ENCODE data around the gene TFF2.

Gene TFF2

DNA sequence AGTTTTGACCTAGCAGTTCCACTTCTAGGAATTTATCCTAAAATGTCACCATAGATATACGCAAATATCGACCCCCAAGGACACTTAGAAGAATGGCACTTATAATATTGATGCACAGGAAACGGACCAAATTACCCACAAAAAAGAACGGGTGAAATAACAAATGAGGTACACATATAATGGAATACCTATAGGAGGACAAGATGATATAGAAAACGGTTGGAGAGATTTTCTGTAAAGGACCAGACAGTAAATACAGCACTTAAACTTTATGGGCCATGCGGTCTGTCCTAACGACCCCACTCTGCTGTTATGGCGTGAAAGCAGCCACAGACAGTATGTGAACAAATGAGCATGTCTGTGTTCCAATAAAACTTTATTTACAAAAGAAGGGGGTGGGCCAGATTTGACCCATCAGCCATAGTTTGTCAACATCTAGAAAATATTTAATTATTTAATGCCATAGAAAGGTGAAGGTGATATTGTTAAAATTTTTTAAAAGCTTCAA, 42.7 kb upstream of the TFF2 start:
- Histone ChIP-seq H2BK12ac (ENCODE audit: low read length) (no peak overlapping the region), H3K9me3 (replicated peaks in 1 of 2; ENCODE audit: control insufficient read depth in 2 of 2, insufficient read depth in 1 of 2, low read depth in 1 of 2, low read length in 2 of 2) (peaks cover 0 to 1% of the 10 kb centered on the region in 2 donors), H2BK15ac (ENCODE audit: low read length) (no peak overlapping the region), H3K36me3 (replicated peaks in 1 of 2; ENCODE audit: control insufficient read depth in 2 of 2, insufficient read depth in 2 of 2, low read length in 2 of 2) (no peaks in the 10 kb centered on the region), H4K91ac (ENCODE audit: low read depth, low read length, poor library complexity) (no peak overlapping the region), H4K8ac (ENCODE audit: low read depth, low read length) (no peak overlapping the region), H3K23ac (ENCODE audit: low read depth, low read length, poor library complexity) (no peak overlapping the region), H3K79me1 (ENCODE audit: low read depth, low read length) (no peaks in the 10 kb centered on the region), H2BK5ac (ENCODE audit: low read length) (no peak overlapping the region), H3K4me1 (ENCODE audit: control insufficient read depth in 2 of 2, insufficient read depth in 1 of 2, low read depth in 1 of 2, low read length in 2 of 2) (peaks cover 0 to 12% of the 10 kb centered on the region in 2 donors), H2BK120ac (ENCODE audit: low read depth, low read length) (no peak overlapping the region), H3K27ac (replicated peaks; ENCODE audit: low read length) (no peak overlapping the region), H2AFZ (ENCODE audit: low read length) (no peak overlapping the region), H3K27me3 (ENCODE audit: control insufficient read depth in 3 of 3, insufficient read depth in 3 of 3, low read depth in 1 of 3, low read length in 3 of 3) (peaks cover 0 to 2% (median 0%) of the 10 kb centered on the region in 3 experiments), H2AK5ac (ENCODE audit: low read depth, low read length) (no peak overlapping the region), H3K4me3 (ENCODE audit: low read length in 2 of 2) (no peak overlapping the region), H3K18ac (ENCODE audit: low read length) (no peak overlapping the region), H3K14ac (ENCODE audit: low read length) (no peak overlapping the region), H3K4ac (ENCODE audit: low read length) (no peak overlapping the region), H3K4me2 (ENCODE audit: insufficient read depth, low read length, poor library complexity, severe bottlenecking) (no peak overlapping the region), H3K9ac (ENCODE audit: low read depth, low read length, poor library complexity) (no peak overlapping the region)
- DNase-seq (ENCODE audit: low spot score), result no peak
- WGBS, 2 donors (ENCODE audit: extremely low coverage in 2 of 2, insufficient read length in 2 of 2, insufficient replicate concordance in 1 of 2), result no CpG with 5 or more reads among the region's 8 CpGs

GRCh38 chr21:42392731-42393442, 42.1 kb upstream of the TFF2 start:
- no peak overlapping the region for H2AFZ ChIP-seq (ENCODE audit: low read length)
- H3K79me1 ChIP-seq (ENCODE audit: low read depth, low read length), result no peaks in the 10 kb centered on the region
- H3K4me3 ChIP-seq (ENCODE audit: low read length in 2 of 2), result no peak overlapping the region
- H4K8ac ChIP-seq (ENCODE audit: low read depth, low read length), result no peak overlapping the region
- H3K4me2 ChIP-seq (ENCODE audit: insufficient read depth, low read length, poor library complexity, severe bottlenecking), result no peak overlapping the region
- WGBS, 2 donors (ENCODE audit: extremely low coverage in 2 of 2, insufficient read length in 2 of 2, insufficient replicate concordance in 1 of 2), result no CpG with 5 or more reads among the region's 17 CpGs
- no peak overlapping the region for H3K23ac ChIP-seq (ENCODE audit: low read depth, low read length, poor library complexity)
- peaks cover 0 to 3% of the 10 kb centered on the region in 2 donors for H3K9me3 ChIP-seq (replicated peaks in 1 of 2; ENCODE audit: control insufficient read depth in 2 of 2, insufficient read depth in 1 of 2, low read depth in 1 of 2, low read length in 2 of 2)
- H3K27ac ChIP-seq (replicated peaks; ENCODE audit: low read length), result no peak overlapping the region
- no peak overlapping the region for H2BK12ac ChIP-seq (ENCODE audit: low read length)
- H3K14ac ChIP-seq (ENCODE audit: low read length), result no peak overlapping the region
- no peak overlapping the region for H2BK120ac ChIP-seq (ENCODE audit: low read depth, low read length)
- peaks cover 0 to 12% of the 10 kb centered on the region in 2 donors for H3K4me1 ChIP-seq (ENCODE audit: control insufficient read depth in 2 of 2, insufficient read depth in 1 of 2, low read depth in 1 of 2, low read length in 2 of 2)
- H3K9ac ChIP-seq (ENCODE audit: low read depth, low read length, poor library complexity), result no peak overlapping the region
- H3K27me3 ChIP-seq (ENCODE audit: control insufficient read depth in 3 of 3, insufficient read depth in 3 of 3, low read depth in 1 of 3, low read length in 3 of 3), result peaks cover 0 to 2% (median 0%) of the 10 kb centered on the region in 3 experiments
- no peak overlapping the region for H2AK5ac ChIP-seq (ENCODE audit: low read depth, low read length)
- no peak overlapping the region for H2BK15ac ChIP-seq (ENCODE audit: low read length)
- no peak overlapping the region for H4K91ac ChIP-seq (ENCODE audit: low read depth, low read length, poor library complexity)
- no peak overlapping the region for H3K18ac ChIP-seq (ENCODE audit: low read length)
- H3K4ac ChIP-seq (ENCODE audit: low read length), result no peak overlapping the region
- DNase-seq (ENCODE audit: low spot score), result no peak
- no peak overlapping the region for H2BK5ac ChIP-seq (ENCODE audit: low read length)
- no peaks in the 10 kb centered on the region for H3K36me3 ChIP-seq (replicated peaks in 1 of 2; ENCODE audit: control insufficient read depth in 2 of 2, insufficient read depth in 2 of 2, low read length in 2 of 2)

- H3K9me3 ChIP-seq (replicated peaks in 1 of 2; ENCODE audit: control insufficient read depth in 2 of 2, insufficient read depth in 1 of 2, low read depth in 1 of 2, low read length in 2 of 2), result peaks cover 0 to 3% of the 10 kb centered on the region in 2 donors
- H4K8ac ChIP-seq (ENCODE audit: low read depth, low read length), result no peak overlapping the region
- no peaks in the 10 kb centered on the region for H3K79me1 ChIP-seq (ENCODE audit: low read depth, low read length)
- no peak overlapping the region for H3K23ac ChIP-seq (ENCODE audit: low read depth, low read length, poor library complexity)
- no peak overlapping the region for H4K91ac ChIP-seq (ENCODE audit: low read depth, low read length, poor library complexity)
- WGBS, 2 donors (ENCODE audit: extremely low coverage in 2 of 2, insufficient read length in 2 of 2, insufficient replicate concordance in 1 of 2), result no CpG with 5 or more reads among the region's 5 CpGs
- no peak overlapping the region for H3K4me2 ChIP-seq (ENCODE audit: insufficient read depth, low read length, poor library complexity, severe bottlenecking)
- H2BK5ac ChIP-seq (ENCODE audit: low read length), result no peak overlapping the region
- no peak overlapping the region for H3K27ac ChIP-seq (replicated peaks; ENCODE audit: low read length)
- no peak for DNase-seq (ENCODE audit: low spot score)
- H3K4me3 ChIP-seq (ENCODE audit: low read length in 2 of 2), result no peak overlapping the region
- no peak overlapping the region for H3K4ac ChIP-seq (ENCODE audit: low read length)
- no peak overlapping the region for H2AFZ ChIP-seq (ENCODE audit: low read length)
- H3K9ac ChIP-seq (ENCODE audit: low read depth, low read length, poor library complexity), result no peak overlapping the region
- H2BK15ac ChIP-seq (ENCODE audit: low read length), result no peak overlapping the region
- no peak overlapping the region for H2BK120ac ChIP-seq (ENCODE audit: low read depth, low read length)
- peaks cover 0 to 12% of the 10 kb centered on the region in 2 donors for H3K4me1 ChIP-seq (ENCODE audit: control insufficient read depth in 2 of 2, insufficient read depth in 1 of 2, low read depth in 1 of 2, low read length in 2 of 2)
- no peaks in the 10 kb centered on the region for H3K27me3 ChIP-seq (ENCODE audit: control insufficient read depth in 3 of 3, insufficient read depth in 3 of 3, low read depth in 1 of 3, low read length in 3 of 3)
- H3K18ac ChIP-seq (ENCODE audit: low read length), result no peak overlapping the region
- H2BK12ac ChIP-seq (ENCODE audit: low read length), result no peak overlapping the region
- H3K36me3 ChIP-seq (replicated peaks in 1 of 2; ENCODE audit: control insufficient read depth in 2 of 2, insufficient read depth in 2 of 2, low read length in 2 of 2), result no peaks in the 10 kb centered on the region
- H2AK5ac ChIP-seq (ENCODE audit: low read depth, low read length), result no peak overlapping the region
- H3K14ac ChIP-seq (ENCODE audit: low read length), result no peak overlapping the region
These were observed 40.5 kb upstream of the TFF2 start for GRCh38 chr21:42391297-42391696.

DNA sequence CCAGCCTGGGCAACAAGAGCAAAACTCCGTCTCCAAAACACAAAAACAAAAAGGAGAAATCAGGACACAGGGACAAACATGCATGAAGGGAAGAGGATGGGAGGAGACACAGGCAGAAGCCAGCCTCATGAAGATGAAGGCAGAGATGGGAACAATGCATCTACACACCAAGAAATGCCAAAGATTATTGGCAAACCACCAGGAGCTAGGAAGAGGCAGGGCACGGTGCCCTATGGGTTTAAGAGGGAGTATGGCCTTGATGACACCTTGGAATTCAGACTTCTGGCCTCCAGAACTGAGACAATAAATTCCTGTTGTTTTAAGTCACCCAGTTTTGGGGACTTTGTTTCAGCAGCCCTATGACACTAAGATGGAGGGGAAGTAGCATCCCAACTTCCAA, 39.9 kb upstream of the TFF2 start:
- H3K79me1 ChIP-seq (ENCODE audit: low read depth, low read length), result no peaks in the 10 kb centered on the region
- no CpG with 5 or more reads among the region's 2 CpGs for WGBS, 2 donors (ENCODE audit: extremely low coverage in 2 of 2, insufficient read length in 2 of 2, insufficient replicate concordance in 1 of 2)
- no peak overlapping the region for H3K18ac ChIP-seq (ENCODE audit: low read length)

More for the DNA sequence above, 39.9 kb upstream of the TFF2 start:
- no peak overlapping the region for H2BK120ac ChIP-seq (ENCODE audit: low read depth, low read length)
- peaks cover 0 to 3% of the 10 kb centered on the region in 2 donors for H3K9me3 ChIP-seq (replicated peaks in 1 of 2; ENCODE audit: control insufficient read depth in 2 of 2, insufficient read depth in 1 of 2, low read depth in 1 of 2, low read length in 2 of 2)
- H3K4me3 ChIP-seq (ENCODE audit: low read length in 2 of 2), result no peak overlapping the region
- H3K27me3 ChIP-seq (ENCODE audit: control insufficient read depth in 3 of 3, insufficient read depth in 3 of 3, low read depth in 1 of 3, low read length in 3 of 3), result no peaks in the 10 kb centered on the region
- no peak overlapping the region for H2AFZ ChIP-seq (ENCODE audit: low read length)
- no peak overlapping the region for H3K4ac ChIP-seq (ENCODE audit: low read length)
- no peak overlapping the region for H2BK15ac ChIP-seq (ENCODE audit: low read length)
- H3K9ac ChIP-seq (ENCODE audit: low read depth, low read length, poor library complexity), result no peak overlapping the region
- H2AK5ac ChIP-seq (ENCODE audit: low read depth, low read length), result no peak overlapping the region
- H4K91ac ChIP-seq (ENCODE audit: low read depth, low read length, poor library complexity), result no peak overlapping the region
- no peak overlapping the region for H3K23ac ChIP-seq (ENCODE audit: low read depth, low read length, poor library complexity)
- H3K36me3 ChIP-seq (replicated peaks in 1 of 2; ENCODE audit: control insufficient read depth in 2 of 2, insufficient read depth in 2 of 2, low read length in 2 of 2), result no peaks in the 10 kb centered on the region
- H3K27ac ChIP-seq (replicated peaks; ENCODE audit: low read length), result no peak overlapping the region
- H4K8ac ChIP-seq (ENCODE audit: low read depth, low read length), result no peak overlapping the region
- DNase-seq (ENCODE audit: low spot score), result no peak
- peaks cover 0 to 12% of the 10 kb centered on the region in 2 donors for H3K4me1 ChIP-seq (ENCODE audit: control insufficient read depth in 2 of 2, insufficient read depth in 1 of 2, low read depth in 1 of 2, low read length in 2 of 2)
- H3K4me2 ChIP-seq (ENCODE audit: insufficient read depth, low read length, poor library complexity, severe bottlenecking), result no peak overlapping the region
- no peak overlapping the region for H2BK12ac ChIP-seq (ENCODE audit: low read length)
- H2BK5ac ChIP-seq (ENCODE audit: low read length), result no peak overlapping the region
- no peak overlapping the region for H3K14ac ChIP-seq (ENCODE audit: low read length)

All from neuronal stem cell (in vitro differentiated cells).